OCI-LY3 (cell line): ENCODE results near the gene BBOX1.

Source experiments
- H2AFZ ChIP-seq: fragments of 200-600, 300-600 bp; shearing (Covaris generic); 2 replicates; pipeline ENCODE4 v1.6.0; 2014; ENCODE audit warnings: antibody characterized with exemption, low read depth, low read length
- H3K27ac ChIP-seq: fragments of 200-600, 300-600 bp; sonication (generic); 2 replicates; pipeline ENCODE4 v1.5.1; 2014; ENCODE audit warnings: mild to moderate bottlenecking, low read length, moderate library complexity, mixed read lengths
- H3K27me3 ChIP-seq: fragments of 200-600, 300-600 bp; sonication (generic); 2 replicates; pipeline ENCODE4 v1.6.1; 2014; ENCODE audit warnings: low read depth, low read length, mixed read lengths
- H3K36me3 ChIP-seq: fragments of 200-600, 300-600 bp; sonication (generic); replicated peaks from 2 replicates; pipeline ENCODE3; 2014; ENCODE audit warnings: low read depth, low read length, mixed read lengths
- H3K4me1 ChIP-seq: fragments of 300-600, 200-600 bp; sonication (generic); 2 replicates; pipeline ENCODE4 v1.6.1; 2014; ENCODE audit warnings: low read length, mixed read lengths
- H3K4me2 ChIP-seq: fragments of 200-600, 300-600 bp; sonication (generic); 2 replicates; pipeline ENCODE4 v1.6.1; 2014; ENCODE audit warnings: low read length, mixed read lengths
- H3K4me3 ChIP-seq: fragments of 300-600, 200-600 bp; sonication (generic); 2 replicates; pipeline ENCODE4 v1.5.1; 2014; ENCODE audit warnings: antibody characterized with exemption, mild to moderate bottlenecking, low read length, moderate library complexity
- H3K79me2 ChIP-seq: fragments of 300-600, 200-600 bp; shearing (Covaris generic); 2 replicates; pipeline ENCODE4 v1.6.1; 2014; ENCODE audit warnings: mild to moderate bottlenecking, low read length, mixed read lengths
- H3K9ac ChIP-seq: fragments of 300-600, 200-600 bp; shearing (Covaris generic); 2 replicates; pipeline ENCODE4 v1.6.0; 2014; ENCODE audit warnings: mild to moderate bottlenecking, low read length, moderate library complexity
- H3K9me3 ChIP-seq: fragments of 200-600, 300-600 bp; shearing (Covaris generic); 2 replicates; pipeline ENCODE4 v1.6.1; 2014; ENCODE audit warnings: low read length, mixed read lengths; ENCODE audit not compliant: insufficient read depth
- H4K20me1 ChIP-seq: fragments of 200-600, 300-600 bp; sonication (generic); 2 replicates; pipeline ENCODE4 v1.6.1; 2016; ENCODE audit warnings: low read length, mixed read lengths; ENCODE audit not compliant: insufficient read depth
- CTCF ChIP-seq: fragments of 200-600, 300-600 bp; sonication (generic); IDR thresholded peaks from 2 replicates; pipeline ENCODE4 v1.5.1; 2014; ENCODE audit warnings: antibody characterized with exemption, low read length, low read depth
- EZH2phosphoT487 ChIP-seq: fragments of 200-600 bp; shearing (Covaris generic); IDR thresholded peaks from 2 replicates; pipeline ENCODE4 v1.6.1; 2018; ENCODE audit warnings: antibody characterized with exemption, mixed run types, low read depth

Gene BBOX1

DNA sequence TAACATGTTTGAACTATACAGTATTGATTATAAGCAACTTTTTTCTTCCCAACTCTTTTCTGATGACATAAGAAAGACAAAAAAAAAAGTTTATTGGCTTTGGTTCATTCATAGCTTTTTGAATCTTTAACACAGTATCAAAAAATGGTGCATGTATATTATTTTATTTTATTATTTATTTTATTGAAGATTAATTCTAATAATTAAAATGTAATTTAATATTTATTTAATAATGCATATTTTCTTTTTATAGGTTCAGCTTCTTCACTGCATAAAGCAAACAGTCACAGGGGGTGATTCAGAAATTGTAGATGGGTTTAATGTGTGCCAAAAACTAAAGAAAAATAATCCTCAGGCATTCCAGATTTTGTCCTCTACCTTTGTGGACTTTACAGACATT, 78.8 kb downstream of the BBOX1 start:
- H3K9me3 ChIP-seq, result no peaks in the 10 kb centered on the region
- H3K9ac ChIP-seq, result no peak overlapping the region
- no peaks in the 10 kb centered on the region for H3K36me3 ChIP-seq
- no peak overlapping the region for H2AFZ ChIP-seq
- no peaks in the 10 kb centered on the region for H3K4me1 ChIP-seq
- TF ChIP-seq CTCF (no peak), EZH2phosphoT487 (no peak)
- H4K20me1 ChIP-seq, result no peaks in the 10 kb centered on the region
- no peaks in the 10 kb centered on the region for H3K27me3 ChIP-seq
- H3K4me2 ChIP-seq, result no peak overlapping the region
- H3K4me3 ChIP-seq, result no peak overlapping the region
- no peaks in the 10 kb centered on the region for H3K79me2 ChIP-seq
- no peak overlapping the region for H3K27ac ChIP-seq

DNA sequence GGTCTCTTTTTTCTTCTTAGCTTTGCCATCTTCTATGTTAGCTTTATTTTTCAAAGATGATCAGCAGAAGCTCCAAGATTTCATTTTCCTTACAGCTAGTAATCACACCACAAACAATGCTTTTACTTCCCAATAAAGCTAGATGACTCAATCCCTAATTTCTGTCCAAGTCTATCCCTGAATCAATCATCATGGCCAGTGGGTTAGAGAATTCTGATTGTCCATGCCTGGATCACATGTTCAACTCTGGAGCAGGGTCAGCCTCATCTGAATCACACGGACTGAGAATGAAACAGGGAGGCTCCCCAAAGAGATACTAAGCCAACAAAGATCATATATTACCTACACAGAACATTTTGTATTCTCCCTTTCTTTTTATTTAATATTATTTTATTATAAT, 79.6 kb downstream of the BBOX1 start:
- Histone ChIP-seq H3K27me3 (no peaks in the 10 kb centered on the region), H3K9ac (no peak overlapping the region), H4K20me1 (no peaks in the 10 kb centered on the region), H3K9me3 (no peaks in the 10 kb centered on the region), H3K36me3 (no peaks in the 10 kb centered on the region), H3K4me3 (no peak overlapping the region), H2AFZ (no peak overlapping the region), H3K27ac (no peak overlapping the region), H3K79me2 (no peaks in the 10 kb centered on the region), H3K4me1 (no peaks in the 10 kb centered on the region), H3K4me2 (no peak overlapping the region)
- TF ChIP-seq CTCF (no peak), EZH2phosphoT487 (no peak)

DNA sequence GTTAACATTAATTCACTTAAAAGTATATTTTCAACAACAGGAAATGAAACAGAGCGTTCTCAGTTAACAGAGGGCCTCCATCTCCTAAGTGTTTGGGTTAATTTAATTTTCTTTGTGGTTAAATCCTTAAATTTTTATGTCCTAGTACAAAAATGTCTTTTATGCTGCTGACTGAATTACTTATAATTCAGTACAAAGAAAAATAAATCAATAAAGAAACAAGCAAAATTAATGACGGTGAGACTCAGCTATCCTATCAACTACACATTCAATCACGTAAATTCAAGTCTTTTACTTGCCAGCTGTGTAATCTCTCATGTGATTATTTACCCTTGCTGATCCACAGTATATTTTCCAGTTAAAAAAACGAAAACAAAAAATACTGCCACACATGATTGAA, 81.4 kb downstream of the BBOX1 start:
- Histone ChIP-seq H3K9ac (no peak overlapping the region), H3K27ac (no peak overlapping the region), H3K4me3 (no peak overlapping the region), H3K79me2 (no peaks in the 10 kb centered on the region), H3K9me3 (no peaks in the 10 kb centered on the region), H3K27me3 (no peaks in the 10 kb centered on the region), H3K4me1 (no peaks in the 10 kb centered on the region), H4K20me1 (no peaks in the 10 kb centered on the region), H3K36me3 (no peaks in the 10 kb centered on the region), H3K4me2 (no peak overlapping the region), H2AFZ (no peak overlapping the region)
- TF ChIP-seq EZH2phosphoT487 (no peak), CTCF (no peak)

GRCh38 chr11:27124514-27125264, 84.1 kb downstream of the BBOX1 start:
- peak; percentile 37 for TF ChIP-seq CTCF
- no peak for TF ChIP-seq EZH2phosphoT487
- Histone ChIP-seq H3K27me3 (no peaks in the 10 kb centered on the region), H3K36me3 (no peaks in the 10 kb centered on the region), H3K4me1 (no peaks in the 10 kb centered on the region), H3K27ac (no peak overlapping the region), H4K20me1 (no peaks in the 10 kb centered on the region), H2AFZ (no peak overlapping the region), H3K79me2 (no peaks in the 10 kb centered on the region), H3K4me2 (no peak overlapping the region), H3K9me3 (no peaks in the 10 kb centered on the region), H3K9ac (no peak overlapping the region), H3K4me3 (no peak overlapping the region)
